Adrenal gland (tissue), 12 donors: ENCODE results near the gene SFT2D3. TPM values are rescaled to one million over a fixed set of nuclear protein-coding genes. Genes with fewer than 3 reads are reported as not detected.
A peak's percentile ranks its signal among the peaks of the same experiment; 100 is the strongest.

Experiments used
- DNase-seq, 7 donors: peaks; one replicate each; pipeline ENCODE4 v3.0.0-alpha.2; 2019 to 2020
- H3K27ac ChIP-seq, 5 donors: fragments of 200-600 bp; sonication (generic) in 4 of 5; 1 replicate in 3 of 5; 2 replicates in 2 of 5; pipeline versions ENCODE4 v1.5.1 to v1.8.0; 2016 to 2020; ENCODE audit warnings: mild to moderate bottlenecking in 1 of 5
- H3K27me3 ChIP-seq: fragments of 200-600 bp; 2 replicates; pipeline ENCODE4 v1.8.0; 2021
- H3K36me3 ChIP-seq, 2 donors: fragments of 200-600 bp; replicated peaks in 1 of 2; 1 replicate in 1 of 2; 2 replicates in 1 of 2; pipeline versions ENCODE4 v1.5.1 to v1.8.0; 2018 to 2022
- H3K4me1 ChIP-seq, 2 donors: fragments of 200-600 bp; replicated peaks in 1 of 2; 1 replicate in 1 of 2; 2 replicates in 1 of 2; pipeline versions ENCODE4 v1.5.1 to v1.8.0; 2018 to 2021
- H3K4me3 ChIP-seq, 4 donors: fragments of 200-600 bp; sonication (generic) in 3 of 4; one replicate each; pipeline ENCODE4 v1.5.1; 2016 to 2018
- H3K9me3 ChIP-seq, 3 donors: fragments of 200-600 bp; sonication (generic) in 1 of 3; replicated peaks in 1 of 3; 1 replicate in 2 of 3; 2 replicates in 1 of 3; pipeline versions ENCODE4 v1.5.1 to v1.8.0; 2016 to 2021
- POLR2A ChIP-seq, 2 donors: fragments of 450-650 bp; IDR thresholded peaks; one replicate each; pipeline ENCODE4 v1.6.1; 2017; ENCODE audit warnings: antibody characterized with exemption in 2 of 2, mild to moderate bottlenecking in 2 of 2, moderate library complexity in 1 of 2
- WGBS, 4 donors: extraction: QIAGEN DNeasy Blood & Tissue Kit in 2 of 4; methylation state at CpG; one replicate each; pipeline versions ENCODE4 v1.1.5 to v1.1.7; 2013 to 2017; 5-methylcytosine and 5-hydroxymethylcytosine counted together
- intact Hi-C, 2 donors: fragments of 100-400 bp; cut with DNase I; formaldehyde crosslinking; loops; one replicate each; pipeline versions ENCODE4 v1.14.1 to v1.15.0; 2022 to 2023
- polyA plus RNA-seq, 3 donors: library from polyadenylated mRNA; stranded (reverse); fragments of 200-250 nt in 2 of 3; fragments of 350-450 nt in 1 of 3; fragmentation: Illumina TruSeq in 1 of 3; extraction: RNeasy Lipid Tissue Mini Kit (QIAGEN cat#74804) in 1 of 3; gene quantifications; one replicate each; pipeline ENCODE4 v1.2.3, GENCODE V29; 2013 to 2014
- total RNA-seq, 9 donors: library from RNA; depleted of rRNA in 4 of 9; stranded (reverse); fragments of >200 nt in 4 of 9; fragments of 120-200 nt in 1 of 9; fragmentation: NEBNext Ultra II Directional in 1 of 9; extraction: Animal tissue kit (Norgen Biotek cat#: 25700) in 1 of 9; gene quantifications; one replicate each; pipeline versions ENCODE4 v1.1.0 to v1.2.4, GENCODE V29; 2013 to 2023
- TF ChIP-seq, protein P1 (sequence below), 6 experiments: fragments of 450-650 bp in 4 of 6; fragments of 200-600 bp in 2 of 6; sonication (generic) in 1 of 6; IDR thresholded peaks; 1 replicate in 5 of 6; 2 replicates in 1 of 6; pipeline versions ENCODE4 v1.5.1 to v1.8.0; 2016 to 2021; ENCODE audit warnings: antibody characterized with exemption in 6 of 6, mild to moderate bottlenecking in 2 of 6, moderate library complexity in 1 of 6
- donor health status: healthy with polysubstance abuse.
- donor health status: Bipolar disorder and iron deficiency.
- donor health status: DM: yes; HTN: yes; CAD: no.
- donor health status: DM: no; HTN: no; CAD: no.
- donor health status: DM: no; HTN: no; CAD: no.
- donor health status: DM: yes; HTN: yes; CAD: no.

The SFT2D3 gene
- total and polyA plus RNA-seq, 12 donors, result 4.3 to 12.2 (median 6.4) TPM

DNA sequence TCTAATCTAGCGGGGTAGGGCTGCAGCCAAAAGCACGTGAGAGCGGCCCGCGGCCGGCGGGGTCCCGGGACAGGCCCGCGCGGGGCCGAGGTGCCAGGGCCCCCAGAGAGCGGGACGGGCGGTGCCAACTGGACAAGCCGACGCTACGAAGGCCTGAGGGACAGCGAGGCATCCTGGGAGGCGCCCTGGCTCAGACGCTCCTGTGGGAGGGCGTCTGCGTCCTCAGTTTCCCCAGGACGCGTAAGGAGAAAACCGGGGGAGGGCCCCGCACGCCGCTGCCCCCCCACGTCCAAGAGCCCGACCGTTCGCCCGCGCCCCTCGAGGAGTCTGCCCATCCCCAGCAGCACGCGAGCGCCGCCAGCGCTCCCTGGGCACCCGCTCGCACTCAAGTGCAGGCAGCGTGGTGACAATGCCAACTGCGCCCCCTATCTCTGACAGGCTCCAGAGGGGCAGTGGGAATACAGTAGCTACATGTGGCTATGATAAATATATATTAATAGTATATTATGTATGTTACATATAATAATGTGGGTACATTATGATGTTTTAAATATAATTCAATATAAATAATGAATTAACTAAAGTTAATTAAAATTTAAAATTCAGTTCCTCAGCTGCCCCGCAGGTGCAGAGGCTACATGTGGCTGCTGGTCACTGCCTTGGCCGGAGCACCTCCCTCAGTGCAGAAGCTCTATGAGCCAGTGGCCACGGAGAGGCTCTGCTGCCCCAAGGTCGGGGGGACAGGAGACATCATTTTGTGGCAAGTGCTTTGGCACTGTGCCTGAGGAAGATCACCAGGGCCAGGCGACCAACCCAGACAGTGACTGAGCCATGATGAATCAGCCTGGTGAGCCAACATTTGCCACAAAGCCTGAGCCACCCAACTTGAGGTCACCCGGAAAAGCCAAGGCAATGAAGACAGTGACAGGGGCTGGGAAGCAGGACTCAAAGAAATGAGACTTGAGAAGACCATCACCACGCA, 5.5 kb upstream of the SFT2D3 start:
- Histone ChIP-seq H3K27ac (peak overlapping the region in 1 of 5 donors; percentile 11), H3K4me3 (peak overlapping the region in 1 of 4 donors; percentile 33), H3K4me1 (peaks cover 10 to 11% of the 10 kb centered on the region in 2 donors), H3K9me3 (no peaks in the 10 kb centered on the region), H3K36me3 (no peaks in the 10 kb centered on the region), H3K27me3 (no peaks in the 10 kb centered on the region)
- TF ChIP-seq, protein P1, sequence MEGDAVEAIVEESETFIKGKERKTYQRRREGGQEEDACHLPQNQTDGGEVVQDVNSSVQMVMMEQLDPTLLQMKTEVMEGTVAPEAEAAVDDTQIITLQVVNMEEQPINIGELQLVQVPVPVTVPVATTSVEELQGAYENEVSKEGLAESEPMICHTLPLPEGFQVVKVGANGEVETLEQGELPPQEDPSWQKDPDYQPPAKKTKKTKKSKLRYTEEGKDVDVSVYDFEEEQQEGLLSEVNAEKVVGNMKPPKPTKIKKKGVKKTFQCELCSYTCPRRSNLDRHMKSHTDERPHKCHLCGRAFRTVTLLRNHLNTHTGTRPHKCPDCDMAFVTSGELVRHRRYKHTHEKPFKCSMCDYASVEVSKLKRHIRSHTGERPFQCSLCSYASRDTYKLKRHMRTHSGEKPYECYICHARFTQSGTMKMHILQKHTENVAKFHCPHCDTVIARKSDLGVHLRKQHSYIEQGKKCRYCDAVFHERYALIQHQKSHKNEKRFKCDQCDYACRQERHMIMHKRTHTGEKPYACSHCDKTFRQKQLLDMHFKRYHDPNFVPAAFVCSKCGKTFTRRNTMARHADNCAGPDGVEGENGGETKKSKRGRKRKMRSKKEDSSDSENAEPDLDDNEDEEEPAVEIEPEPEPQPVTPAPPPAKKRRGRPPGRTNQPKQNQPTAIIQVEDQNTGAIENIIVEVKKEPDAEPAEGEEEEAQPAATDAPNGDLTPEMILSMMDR (IDR thresholded peaks at IDR 0.05), result peak in 5 of 6 experiments; percentile 6 to 38 (median 27)
- TF ChIP-seq POLR2A (IDR thresholded peaks at IDR 0.05), result no peak
- 27 to 47% (median 35%) methylated on average over 21 to 52 of the region's 52 CpGs for WGBS, 4 donors
- DNase-seq, result peak; percentile 49 to 78 (median 69)
- intact Hi-C loops, result no loop called here

DNA sequence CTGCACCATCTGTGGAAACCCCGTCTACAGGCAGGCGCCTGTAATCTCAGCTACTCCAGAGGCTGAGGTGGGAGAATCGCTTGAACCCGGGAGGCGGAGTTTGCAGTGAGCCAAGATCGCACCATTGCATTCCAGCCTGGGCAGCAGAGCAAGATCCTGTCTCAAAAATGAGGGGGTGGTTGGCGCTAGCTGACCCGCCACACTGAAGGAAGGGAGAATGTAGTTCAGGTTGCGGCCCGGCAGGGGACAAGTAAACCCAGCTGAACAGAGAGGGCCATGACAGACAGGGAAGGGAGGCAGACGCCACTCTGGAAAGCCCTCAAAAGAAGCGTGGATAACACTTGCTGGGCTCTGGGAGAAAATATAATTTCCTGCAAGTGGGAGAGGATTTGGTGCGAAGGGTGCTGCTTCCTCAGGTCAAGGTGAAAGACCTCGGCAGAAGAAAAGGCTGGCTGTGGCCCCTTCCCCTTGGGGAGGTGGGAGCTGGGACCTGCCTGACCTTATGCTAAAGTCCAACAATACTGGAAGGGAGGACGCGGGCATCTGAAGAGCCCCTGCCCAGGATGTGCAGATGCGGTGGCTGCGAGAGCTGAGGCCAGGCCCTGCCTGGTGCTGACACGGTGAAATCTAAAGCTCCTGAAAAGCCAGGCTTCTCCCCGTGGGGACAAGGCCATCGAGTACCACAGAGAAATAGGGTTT, 3.7 kb upstream of the SFT2D3 start:
- Histone ChIP-seq H3K27me3 (no peaks in the 10 kb centered on the region), H3K27ac (no peak overlapping the region), H3K4me3 (no peak overlapping the region), H3K9me3 (no peaks in the 10 kb centered on the region), H3K36me3 (no peaks in the 10 kb centered on the region), H3K4me1 (peaks cover 16 to 17% of the 10 kb centered on the region in 2 donors)
- TF ChIP-seq POLR2A (IDR thresholded peaks at IDR 0.05), result no peak
- TF ChIP-seq, protein P1 (IDR thresholded peaks at IDR 0.05), result no peak
- intact Hi-C loops, result no loop called here
- no peak for DNase-seq
- WGBS, 4 donors, result 91 to 96% (median 95%) methylated on average over 21 of the region's 21 CpGs

DNA sequence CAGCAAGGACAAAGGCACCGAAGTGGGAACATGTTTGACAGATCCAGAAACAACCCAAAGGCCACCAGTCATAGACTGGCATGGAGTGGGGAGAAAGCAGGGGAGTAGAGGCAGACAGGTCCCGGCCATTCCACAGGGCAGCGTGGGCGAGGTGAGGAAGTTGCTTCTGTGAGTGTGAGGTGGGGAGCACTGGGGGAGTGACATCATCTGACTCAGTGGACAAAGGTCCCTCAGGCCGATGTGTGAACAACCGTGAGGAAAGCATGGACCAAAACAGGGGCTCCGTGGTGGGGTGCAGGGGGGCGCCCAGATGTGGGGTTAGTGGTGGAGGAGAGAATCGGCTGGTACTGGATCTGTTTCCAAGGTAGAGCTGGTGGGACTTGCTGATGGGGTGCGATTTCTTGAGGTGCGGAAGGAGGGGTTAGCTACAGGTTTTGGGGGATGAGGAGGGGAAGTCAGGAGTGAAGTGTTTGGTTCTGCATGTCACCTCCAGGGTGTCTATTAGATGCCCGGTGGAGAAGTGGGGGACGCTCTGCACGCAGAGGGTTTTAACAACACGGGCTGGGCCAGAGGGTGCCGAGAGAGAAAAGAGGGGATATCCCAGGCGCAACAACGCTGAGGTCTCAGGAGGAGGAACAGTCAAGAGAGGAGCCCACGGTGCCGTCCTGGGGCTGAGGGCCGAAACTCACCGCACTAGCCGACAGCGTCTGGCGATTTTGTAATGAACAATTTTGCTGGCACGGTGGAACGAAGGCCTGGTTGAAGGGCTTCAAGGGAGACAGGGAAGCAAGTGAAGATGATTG, 2.5 kb upstream of the SFT2D3 start:
- Histone ChIP-seq H3K4me1 (peaks cover 16 to 21% of the 10 kb centered on the region in 2 donors), H3K9me3 (no peaks in the 10 kb centered on the region), H3K27ac (no peak overlapping the region), H3K36me3 (no peaks in the 10 kb centered on the region), H3K27me3 (no peaks in the 10 kb centered on the region), H3K4me3 (no peak overlapping the region)
- intact Hi-C loops, result no loop called here
- DNase-seq, result no peak
- 93 to 97% (median 95%) methylated on average over 27 of the region's 27 CpGs for WGBS, 4 donors
- TF ChIP-seq, protein P1 (IDR thresholded peaks at IDR 0.05), result no peak
- no peak for TF ChIP-seq POLR2A (IDR thresholded peaks at IDR 0.05)
